ENCODE results near the gene RNU2-1. TPM values are rescaled to one million over a fixed set of nuclear protein-coding genes. Genes with fewer than 3 reads are reported as not detected.

The RNU2-1 gene
- total RNA-seq, 1 experiment from 2014 or later: 6,186 TPM

GRCh38 chr17:43211123-43211479 is 22.7 kb downstream of the RNU2-1 start:
- no peak overlapping the region for H3K23ac ChIP-seq (ENCODE audit: insufficient read length, low read depth, low read length)
- H3K56ac ChIP-seq (ENCODE audit: insufficient read length, low read depth, low read length): no peak overlapping the region
- peaks cover 0 to 13% (median 13%) of the 10 kb centered on the region in 3 experiments; a peak in 5 of 7 replicates for H3K36me3 Mint-ChIP-seq (ENCODE audit: insufficient read depth in 1 of 3, low read depth in 3 of 3)
- no peak for TF ChIP-seq CTCF (conservative IDR thresholded peaks at IDR 0.05)
- H3K27me3 ChIP-seq (ENCODE audit: insufficient read depth, low read length): no peaks in the 10 kb centered on the region
- H4K20me1 ChIP-seq (ENCODE audit: control insufficient read depth, insufficient read depth, insufficient read length): no peaks in the 10 kb centered on the region
- H3K79me2 ChIP-seq (ENCODE audit: insufficient read depth, low read length): no peaks in the 10 kb centered on the region
- H4K8ac ChIP-seq (replicated peaks; ENCODE audit: insufficient read length, low read depth, low read length): no peak overlapping the region
- peak overlapping the region; percentile 70 for H3K4me2 ChIP-seq (ENCODE audit: insufficient read depth, insufficient read length, low read length)
- H2BK12ac ChIP-seq (ENCODE audit: insufficient read length, low read depth, low read length): no peak overlapping the region
- no peaks in the 10 kb centered on the region for H3K9me3 Mint-ChIP-seq
- H2BK15ac ChIP-seq (ENCODE audit: low read depth, low read length): no peak overlapping the region
- H2AK5ac ChIP-seq (ENCODE audit: insufficient read length, low read length): no peak overlapping the region
- no peaks in the 10 kb centered on the region; the same call in 1 of the 2 replicates for H3K27me3 Mint-ChIP-seq (ENCODE audit: low read depth)
- H3K9me3 ChIP-seq (ENCODE audit: control insufficient read depth, low read depth, low read length): no peaks in the 10 kb centered on the region
- H3K4ac ChIP-seq (ENCODE audit: low read depth, low read length): no peak overlapping the region
- H3K27ac ChIP-seq (ENCODE audit: insufficient read length, low read depth, low read length): no peak overlapping the region
- peaks cover 17 to 20% of the 10 kb centered on the region in 2 experiments for H3K4me1 Mint-ChIP-seq
- H3K27ac Mint-ChIP-seq: no peak overlapping the region; a peak in 1 of 7 replicates
- no peak overlapping the region for H3K14ac ChIP-seq (ENCODE audit: insufficient read depth, low read length)
- peak overlapping the region; percentile 91 to 95 for H3K4me3 Mint-ChIP-seq
- H2BK5ac ChIP-seq (ENCODE audit: insufficient read length, low read length): no peak overlapping the region
- no peak for DNase-seq
- H3K79me1 ChIP-seq (ENCODE audit: insufficient read depth, low read depth, low read length, poor library complexity, severe bottlenecking): no peaks in the 10 kb centered on the region
- peaks cover 7% of the 10 kb centered on the region for H3K23me2 ChIP-seq (ENCODE audit: insufficient read length, low read depth, low read length, poor library complexity, severe bottlenecking)
- no CpG with 5 or more reads among the region's 2 CpGs for WGBS (ENCODE audit: extremely low coverage, insufficient read length, low lambda C conversion rate)
- no peak overlapping the region for H2AFZ ChIP-seq (ENCODE audit: low read length)
- H3T11ph ChIP-seq (ENCODE audit: low read length): no peak overlapping the region
- no peak overlapping the region for H3K9ac ChIP-seq (ENCODE audit: extremely low read depth, insufficient read length, low read length)
- no peak overlapping the region for H4K5ac ChIP-seq (ENCODE audit: insufficient read length, low read depth, low read length)
- H3K4me1 ChIP-seq (ENCODE audit: insufficient read depth, low read length): 0 out of 2 replicates have a peak, but pooled peaks cover 3% of the 10 kb centered on the region
- no peak overlapping the region for H2BK20ac ChIP-seq (ENCODE audit: low read depth, low read length, poor library complexity, severe bottlenecking)
- no peak overlapping the region for H4K91ac ChIP-seq (ENCODE audit: insufficient read length, low read depth, low read length)
- H2BK120ac ChIP-seq (ENCODE audit: low read depth, low read length, poor library complexity, severe bottlenecking): no peak overlapping the region
- H3K18ac ChIP-seq (ENCODE audit: insufficient read length, low read depth, low read length): no peak overlapping the region

Measured in H9 (cell line).